NCI-H345 (cell line): ENCODE results near the gene MOB3A.

Experiments used
- DNase-seq: peaks from one replicate; lab custom pipeline; 2025; lab: John Stamatoyannopoulos, UW

The MOB3A gene

DNA sequence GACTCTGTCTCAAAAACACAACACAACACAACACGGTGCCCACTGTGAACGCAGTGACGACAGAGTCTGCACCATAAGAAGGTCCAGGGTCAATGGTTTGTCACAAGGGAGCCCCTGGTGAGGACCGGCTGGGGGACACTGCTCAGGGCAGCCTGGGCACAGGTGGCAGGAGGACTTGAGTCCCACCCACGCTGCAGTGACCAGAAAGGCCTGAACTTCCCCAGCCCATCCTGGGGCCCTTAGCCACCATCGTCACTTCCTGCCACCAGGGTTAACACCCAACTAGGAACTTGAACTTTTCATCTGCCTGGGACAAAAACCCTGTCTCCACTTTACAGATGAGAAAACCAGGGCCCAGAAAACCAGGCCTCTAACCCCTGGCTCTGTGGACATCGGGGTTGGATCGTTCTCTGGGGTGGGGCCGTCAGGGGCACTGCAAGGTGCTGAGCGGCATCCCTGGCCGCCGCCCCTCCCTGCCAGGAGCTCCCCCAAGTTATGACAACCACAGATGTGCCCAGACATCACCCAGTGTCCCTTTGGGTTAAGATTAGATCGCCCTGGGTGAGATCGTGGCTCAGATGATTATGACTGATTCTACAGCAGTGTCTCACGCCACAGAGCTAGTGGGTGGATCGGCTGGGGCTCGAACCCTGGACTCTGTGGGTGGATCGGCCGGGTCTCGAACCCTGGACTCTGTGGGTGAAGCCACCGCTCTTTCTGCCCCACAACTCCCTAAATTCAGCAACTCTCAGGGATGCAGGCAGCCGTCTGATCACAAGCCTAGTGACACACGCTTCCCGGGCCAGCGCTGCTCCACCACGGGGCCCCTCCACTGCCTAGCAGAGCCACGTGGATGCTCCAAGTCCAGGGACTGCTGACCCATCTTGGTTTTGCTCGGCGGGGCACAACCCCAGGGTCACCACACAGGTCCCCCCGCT, 14.0 kb downstream of the MOB3A start:
- DNase-seq, result no peak

DNA sequence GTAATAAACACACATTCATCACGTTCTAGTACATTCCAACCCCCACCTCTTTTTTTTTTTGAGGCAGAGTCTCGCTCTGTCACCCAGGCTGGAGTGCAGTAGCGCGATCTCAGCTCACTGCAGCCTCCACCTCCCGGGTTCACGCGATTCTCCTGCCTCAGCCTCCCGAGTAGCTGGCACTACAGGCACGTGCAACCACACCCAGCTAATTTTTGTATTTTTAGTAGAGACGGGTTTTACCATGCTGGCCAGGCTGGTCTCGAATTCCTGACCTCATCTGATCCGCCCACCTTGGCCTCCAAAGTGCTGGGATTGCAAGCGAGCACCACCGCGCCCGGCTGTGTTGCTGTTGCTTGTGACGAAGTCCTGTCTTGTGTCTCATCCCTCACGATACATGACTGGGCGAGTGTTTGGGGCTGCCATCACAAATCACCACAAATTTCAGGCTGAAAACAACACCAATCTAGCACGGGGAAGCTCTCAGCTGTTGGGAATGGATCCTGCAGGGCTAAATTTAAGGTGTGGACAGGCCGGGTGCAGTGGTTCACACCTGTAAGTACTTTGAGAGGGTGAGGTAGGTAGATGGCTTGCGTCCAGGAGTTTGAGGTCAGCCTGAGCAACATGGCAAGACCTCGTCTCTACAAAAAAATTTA, 15.7 kb downstream of the MOB3A start:
- DNase-seq, result no peak

GRCh38 chr19:2079865-2080301, 16.2 kb downstream of the MOB3A start:
- no peak for DNase-seq

- no peak for DNase-seq
Observed at GRCh38 chr19:2079076-2079864, 16.9 kb downstream of the MOB3A start.

- DNase-seq, result no peak
Observed at GRCh38 chr19:2077833-2078619, 18.1 kb downstream of the MOB3A start.

GRCh38 chr19:2077398-2077797, 18.7 kb downstream of the MOB3A start:
- DNase-seq, result no peak

- no peak for DNase-seq
Observed at GRCh38 chr19:2076526-2076944, 19.6 kb downstream of the MOB3A start.

GRCh38 chr19:2072757-2073551, 23.2 kb downstream of the MOB3A start:
- DNase-seq, result no peak

- no peak for DNase-seq
Observed at GRCh38 chr19:2070986-2071673, 25.0 kb downstream of the MOB3A start.

DNA sequence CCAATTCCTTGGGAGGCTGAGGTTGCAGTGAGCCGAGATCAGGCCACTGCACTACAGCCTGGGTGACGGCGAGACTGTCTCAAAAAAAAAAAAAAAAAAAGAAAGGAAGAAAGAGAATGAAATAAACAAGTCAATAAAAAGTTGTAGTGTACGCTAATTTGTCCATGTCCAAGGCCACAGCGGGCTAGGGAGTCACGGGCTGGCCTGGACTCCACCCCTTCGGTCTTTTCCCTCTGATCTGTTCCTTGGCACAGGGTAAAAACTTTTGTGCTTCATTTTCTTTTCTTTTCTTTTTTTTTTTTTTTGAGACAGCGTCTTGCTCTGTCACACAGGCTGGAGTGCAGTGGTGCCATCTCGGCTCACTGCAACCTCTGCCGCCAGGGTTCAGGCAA, 25.7 kb downstream of the MOB3A start:
- no peak for DNase-seq

DNA sequence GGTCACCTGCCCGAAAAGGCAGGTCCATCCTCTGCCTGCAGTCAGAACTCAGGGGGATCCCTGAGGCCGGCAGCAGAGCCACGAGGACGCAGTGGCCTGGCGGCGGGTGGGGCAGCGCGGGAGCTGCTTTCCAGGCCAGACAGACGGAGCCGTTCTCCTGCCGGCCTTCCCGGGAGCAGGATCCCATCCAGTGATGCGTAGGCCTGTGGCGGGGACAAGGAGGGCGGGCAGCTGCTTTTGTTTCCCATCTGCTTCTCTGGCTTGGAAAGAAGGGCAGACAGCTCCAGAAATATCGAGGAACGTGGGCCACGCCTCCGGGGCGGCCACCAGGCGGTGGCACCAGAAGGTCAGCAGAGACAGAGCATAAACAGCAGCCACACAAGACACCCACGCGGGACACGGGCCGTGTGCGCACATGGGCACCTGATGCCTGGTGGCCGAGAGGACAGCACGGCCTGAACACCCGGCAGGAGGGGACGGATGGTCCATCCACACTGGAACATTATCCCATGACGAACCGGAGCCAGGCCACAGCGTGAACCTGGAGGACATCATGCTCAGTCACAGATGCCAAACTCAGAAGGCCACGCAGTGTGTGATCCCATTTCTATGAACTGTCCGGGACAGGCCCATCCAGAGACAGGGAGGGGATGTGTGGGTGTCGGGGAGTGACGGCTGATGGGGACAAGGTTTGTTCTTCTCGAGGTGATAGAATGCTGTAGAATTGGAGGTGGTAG, 31.2 kb downstream of the MOB3A start:
- DNase-seq, result no peak

- no peak for DNase-seq
Observed at GRCh38 chr19:2064395-2064787, 31.7 kb downstream of the MOB3A start.

- DNase-seq, result no peak
Observed at GRCh38 chr19:2063824-2064223, 32.3 kb downstream of the MOB3A start.

DNA sequence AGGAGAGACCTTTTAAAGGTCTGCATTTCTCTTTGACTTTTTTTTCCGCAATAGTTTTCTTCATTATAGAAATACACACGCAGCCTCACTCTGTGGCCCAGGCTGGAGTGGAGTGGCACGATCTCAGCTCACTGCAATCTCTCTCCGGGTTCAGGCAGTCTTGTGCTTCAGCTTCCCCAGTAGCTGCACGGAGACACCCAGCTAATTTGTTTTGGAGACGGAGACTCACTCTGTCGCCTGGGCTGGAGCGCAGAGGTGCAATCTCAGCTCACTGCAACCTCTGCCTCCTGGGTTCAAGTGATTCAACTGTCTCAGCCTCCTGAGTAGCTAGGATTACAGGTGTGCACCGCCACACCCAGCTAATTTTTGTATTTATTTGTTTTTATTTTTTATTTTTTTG, 33.4 kb downstream of the MOB3A start:
- no peak for DNase-seq

- no peak for DNase-seq
Observed at GRCh38 chr19:2062389-2062729, 33.8 kb downstream of the MOB3A start.

DNA sequence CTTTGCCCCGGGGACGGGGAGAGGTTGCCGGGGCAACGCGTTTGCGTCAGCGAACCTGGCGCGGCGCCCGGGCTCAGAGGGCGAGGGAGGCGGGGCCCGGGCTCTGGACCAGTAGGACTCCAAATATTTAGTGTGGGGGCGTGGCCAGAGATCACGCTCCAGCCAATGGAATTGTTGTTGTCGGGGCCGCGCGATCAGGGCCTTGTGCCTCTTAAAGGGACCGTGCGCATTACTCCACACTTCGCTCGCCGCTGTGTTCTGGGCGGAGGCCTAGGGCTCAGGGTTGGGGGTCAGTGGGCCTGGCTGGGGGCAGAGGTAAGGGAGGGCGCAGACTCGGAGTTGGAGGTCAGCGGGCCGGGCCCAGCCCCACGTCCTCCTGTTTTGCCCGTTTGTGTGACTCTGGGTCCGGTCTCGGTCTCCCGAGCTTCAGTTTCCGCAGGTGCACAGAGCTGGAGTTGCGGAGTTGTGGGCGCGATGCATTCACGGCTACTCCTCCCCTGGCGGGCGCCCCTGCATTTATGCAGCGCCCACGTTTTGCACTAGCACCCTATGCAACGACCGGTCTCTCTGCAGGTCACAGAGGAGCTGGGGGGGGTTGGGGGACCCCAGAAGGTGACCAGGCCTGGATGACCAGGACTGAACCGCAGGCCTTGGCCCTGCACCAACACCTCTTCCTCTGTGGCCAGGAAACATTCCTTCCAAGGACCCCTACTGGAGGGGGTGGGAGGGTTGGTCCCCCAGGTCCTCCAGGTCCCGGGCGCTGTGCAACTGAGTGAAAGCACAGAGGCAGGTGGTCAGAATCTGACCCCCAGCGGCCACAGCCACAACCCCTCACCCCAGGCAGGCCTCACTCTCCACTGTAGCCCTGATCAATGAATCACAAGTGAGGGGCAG, 34.4 kb downstream of the MOB3A start:
- DNase-seq, result peak; percentile 99

GRCh38 chr19:2060884-2061494, 35.1 kb downstream of the MOB3A start:
- DNase-seq, result peak; percentile 67
